Vein endothelial cell (primary cell): ENCODE results near the gene ANO4. TPM values are rescaled to one million over a fixed set of nuclear protein-coding genes. Genes with fewer than 3 reads are reported as not detected.

Source experiments
- total RNA-seq: library from RNA; depleted of rRNA; stranded (reverse); fragments of >200 nt; gene quantifications from 2 replicates; pipeline ENCODE4 v1.2.3, GENCODE V29; 2012

ANO4 gene
- total RNA-seq, result 0.33 TPM in 1 of 2 replicates, not detected in the other

DNA sequence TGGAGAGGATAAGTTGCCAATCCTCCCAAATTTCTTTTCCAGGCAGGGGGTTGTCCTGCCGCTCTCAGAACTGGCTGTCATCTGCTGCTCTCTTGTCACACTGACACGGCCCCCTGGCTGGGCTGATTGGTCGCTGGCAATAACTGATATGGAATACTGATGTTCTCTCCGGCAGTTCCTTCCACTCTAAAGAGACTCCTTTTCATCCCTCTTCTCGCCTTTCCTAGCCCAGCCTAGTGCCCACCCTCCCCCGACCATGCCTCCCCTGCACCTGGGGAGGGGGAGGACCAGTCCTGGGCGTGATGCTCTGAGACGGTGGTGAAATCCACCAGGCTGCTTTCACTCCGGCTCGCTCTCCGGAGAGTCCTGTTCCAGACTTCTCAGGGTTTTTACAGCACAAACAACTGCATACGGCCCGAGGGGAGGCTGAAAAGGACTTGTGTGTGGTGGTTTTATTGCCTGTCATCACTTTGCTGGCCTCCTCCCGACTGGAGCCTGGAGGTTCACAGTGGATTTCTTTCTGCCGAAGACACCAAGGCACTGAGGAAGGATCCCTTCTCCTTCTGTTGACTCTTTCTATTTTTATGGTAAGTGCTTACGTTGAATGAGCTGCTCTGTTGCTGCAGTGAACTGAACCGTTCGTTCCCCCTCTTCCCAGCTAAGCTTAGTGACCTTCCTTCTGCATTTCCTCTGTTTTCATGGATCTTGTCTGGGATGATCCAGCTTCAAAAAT, at the start of gene ANO4:
Gene ANO4 (plus strand): TSS at position 336 of the 733 bp plus-strand sequence. CDS start 107,010 bp downstream, outside the sequence.

Other genes with a start within 250 kb of the ANO4 start
- 21.9 and 39.6 TPM in 2 replicates for gene GAS2L3, start 221.1 kb upstream of the ANO4 start, total RNA-seq